Gastroesophageal sphincter (tissue), 3 donors: Measurements from ENCODE around the gene CST7.

Source experiments
- CTCF ChIP-seq, 4 experiments: fragments of 200-600 bp in 2 of 4; fragments of 450-650 bp in 2 of 4; sonication (generic) in 1 of 4; IDR thresholded peaks; one replicate each; pipeline ENCODE4 v1.5.1; 2017 to 2019; ENCODE audit warnings: antibody characterized with exemption in 4 of 4, mild to moderate bottlenecking in 2 of 4, moderate library complexity in 2 of 4
- EP300 ChIP-seq: sonication (generic); formaldehyde crosslinking; IDR thresholded peaks from one replicate; pipeline ENCODE4 v1.6.1; 2017; ENCODE audit warnings: antibody characterized with exemption, mild to moderate bottlenecking

- TF ChIP-seq CTCF (IDR thresholded peaks at IDR 0.05): no peak
- TF ChIP-seq EP300: no peak
Observed at GRCh38 chr20:24998631-24999445, 49.8 kb downstream of the CST7 start.
